A673 (cell line): ENCODE measurements around the gene SELENOI. TPM values are rescaled to one million over a fixed set of nuclear protein-coding genes. Genes with fewer than 3 reads are reported as not detected.
"Not testable (repeated sequence)": the region's sequence is repeated elsewhere in the genome, so short reads cannot be mapped to it uniquely, and the experiment has no call there.

Experiments
- BruUV-seq: library from RNA; stranded (reverse); fragments of 400-500 nt; replicated peaks from 2 replicates; lab custom pipeline; 2021; lab: Mats Ljungman, UMichigan
- CTCF ChIA-PET: fragments of 300-600 bp; sonication (Branson Sonifier 250); formaldehyde crosslinking; loops from one replicate; lab custom pipeline; 2022; ENCODE audit warnings: antibody characterized with exemption; lab: Charles Lee
- POLR2A ChIA-PET: fragments of 300-600 bp; sonication (Branson Sonifier 250); formaldehyde crosslinking; loops from one replicate; lab custom pipeline; 2022; ENCODE audit warnings: antibody characterized with exemption; ENCODE audit not compliant: low non-redundant PET; lab: Charles Lee
- DNase-seq: peaks from one replicate; pipeline ENCODE4 v3.0.0-alpha.2; 2015; ENCODE audit warnings: low spot score
- H3K27ac ChIP-seq: fragments of 200-600 bp; sonication (generic); 2 replicates; pipeline ENCODE4 v1.5.1; 2016; ENCODE audit warnings: mixed run types, low read depth, mild to moderate bottlenecking, mixed read lengths, antibody characterized with exemption, low read length; ENCODE audit not compliant: poor library complexity, severe bottlenecking
- H3K27me3 ChIP-seq: fragments of 200-600 bp; sonication (generic); replicated peaks from 2 replicates; pipeline ENCODE4 v1.6.1; 2017; ENCODE audit warnings: mixed run types, low read depth, mild to moderate bottlenecking, mixed read lengths, antibody characterized with exemption, low read length; ENCODE audit not compliant: insufficient read depth, poor library complexity
- H3K36me3 ChIP-seq: fragments of 200-600 bp; sonication (generic); 2 replicates; pipeline ENCODE4 v1.6.1; 2016; ENCODE audit warnings: mixed run types, mild to moderate bottlenecking, mixed read lengths, antibody characterized with exemption, low read length; ENCODE audit not compliant: insufficient read depth, poor library complexity, severe bottlenecking
- H3K4me1 ChIP-seq: fragments of 200-600 bp; sonication (generic); 2 replicates; pipeline ENCODE4 v1.6.1; 2017; ENCODE audit warnings: mixed run types, mild to moderate bottlenecking, mixed read lengths, antibody characterized with exemption, low read length; ENCODE audit not compliant: insufficient read depth, poor library complexity, severe bottlenecking
- H3K4me3 ChIP-seq: fragments of 200-600 bp; sonication (generic); 2 replicates; pipeline ENCODE4 v1.5.1; 2016; ENCODE audit warnings: low read depth, mixed run types, mild to moderate bottlenecking, mixed read lengths, low read length; ENCODE audit not compliant: poor library complexity, severe bottlenecking
- H3K9me3 ChIP-seq: fragments of 200-600 bp; sonication (generic); 2 replicates; pipeline ENCODE4 v1.6.1; 2016; ENCODE audit warnings: mixed run types, low read depth, mild to moderate bottlenecking, mixed read lengths, antibody characterized with exemption, low read length; ENCODE audit not compliant: poor library complexity, severe bottlenecking
- EZH2 ChIP-seq: fragments of 200-600 bp; sonication (generic); IDR thresholded peaks from 2 replicates; pipeline ENCODE4 v1.6.1; 2017; ENCODE audit warnings: borderline replicate concordance, low read depth, mild to moderate bottlenecking, mixed read lengths, antibody characterized with exemption, low read length; ENCODE audit not compliant: poor library complexity, severe bottlenecking
- intact Hi-C: fragments of 100-400 bp; cut with micrococcal nuclease; formaldehyde crosslinking; loops from one replicate; pipeline ENCODE4 v1.10.0; 2022; ENCODE audit not compliant: unreplicated experiment
- total RNA-seq: library from RNA; stranded (reverse); gene quantifications from 2 replicates; pipeline ENCODE4 v1.2.3, GENCODE V29; 2021
- TF ChIP-seq, protein P1 (sequence below): fragments of 300-800, 200-600 bp; sonication (generic); conservative IDR thresholded peaks from 2 replicates; pipeline ENCODE4 v1.5.1; 2017; ENCODE audit warnings: low read depth, mild to moderate bottlenecking, antibody characterized with exemption, low read length, moderate library complexity, mixed read lengths

The SELENOI gene
- total RNA-seq, 1 experiment from 2014 or later: 62.7 TPM

DNA sequence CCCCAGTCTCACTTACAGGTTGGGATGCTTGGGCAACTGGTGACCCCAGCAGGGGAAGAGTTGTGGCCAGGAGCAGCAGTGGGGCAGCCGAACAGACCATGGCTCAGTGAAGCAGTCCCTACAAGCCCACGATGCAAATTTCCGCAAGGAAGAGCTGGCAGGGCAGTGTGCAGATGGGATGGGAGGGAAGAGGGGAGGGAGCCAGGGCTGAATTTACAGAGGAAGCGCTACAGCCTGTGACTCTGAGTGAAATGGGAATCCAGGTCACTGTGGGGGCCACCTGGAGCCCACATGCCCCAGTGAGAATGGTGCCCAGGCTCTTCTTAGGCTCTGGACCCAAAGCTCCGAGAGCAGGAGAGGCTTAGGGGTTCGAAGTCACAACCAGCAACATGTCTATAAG lies 27.0 kb upstream of the SELENOI start:
- BruUV-seq: no TSS peak
- H3K36me3 ChIP-seq: no peaks in the 10 kb centered on the region
- H3K27ac ChIP-seq: no peak overlapping the region
- H3K4me1 ChIP-seq: peaks cover 5% of the 10 kb centered on the region
- ChIA-PET CTCF (no interaction called here), POLR2A (no interaction called here)
- TF ChIP-seq EZH2: no peak
- no peaks in the 10 kb centered on the region for H3K27me3 ChIP-seq
- peak; percentile 24 for DNase-seq
- H3K4me3 ChIP-seq: no peak overlapping the region
- intact Hi-C loops: no loop called here
- H3K9me3 ChIP-seq: no peaks in the 10 kb centered on the region

DNA sequence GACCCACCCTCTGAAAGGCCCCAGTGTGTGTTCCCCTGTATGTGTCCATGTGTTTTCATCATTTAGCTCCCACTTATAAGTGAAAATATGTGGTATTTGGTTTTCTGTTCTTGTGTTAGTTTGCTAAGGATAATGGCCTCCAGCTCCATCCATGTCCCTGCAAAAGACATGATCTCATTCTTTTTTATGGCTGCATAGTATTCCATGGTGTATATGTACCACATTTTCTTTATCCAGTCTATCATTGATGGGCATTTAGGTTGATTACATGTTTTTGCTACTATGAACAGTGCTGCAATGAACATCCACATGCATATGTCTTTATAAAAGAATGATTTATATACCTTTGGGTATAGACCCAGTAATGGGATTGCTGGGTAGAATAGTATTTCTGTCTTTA lies 21.5 kb upstream of the SELENOI start:
- H3K4me1 ChIP-seq, BruUV-seq, H3K27ac ChIP-seq, DNase-seq, H3K36me3 ChIP-seq, H3K4me3 ChIP-seq, POLR2A ChIA-PET, H3K9me3 ChIP-seq, H3K27me3 ChIP-seq, CTCF ChIA-PET, intact Hi-C loops: not testable (repeated sequence)

DNA sequence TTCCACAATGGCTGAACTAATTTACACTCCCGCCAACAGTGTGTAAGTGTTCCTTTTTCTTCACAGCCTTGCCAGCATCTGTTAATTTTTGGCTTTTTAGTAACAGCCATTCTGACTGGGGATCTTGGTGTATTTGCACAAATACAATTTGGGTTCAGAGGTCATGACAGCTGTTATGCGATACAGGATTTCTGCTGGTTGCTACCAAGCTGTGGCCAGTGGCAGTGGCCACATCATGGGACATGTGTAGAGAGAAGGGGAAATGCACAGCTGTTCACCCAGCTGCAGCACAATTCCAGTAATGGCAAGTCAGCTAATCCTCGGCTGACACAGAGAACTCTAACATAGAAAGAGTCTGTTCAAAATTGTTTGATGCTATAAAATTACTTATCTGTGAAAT lies 21.0 kb upstream of the SELENOI start:
- intact Hi-C loops: no loop called here
- POLR2A ChIA-PET: no interaction called here

DNA sequence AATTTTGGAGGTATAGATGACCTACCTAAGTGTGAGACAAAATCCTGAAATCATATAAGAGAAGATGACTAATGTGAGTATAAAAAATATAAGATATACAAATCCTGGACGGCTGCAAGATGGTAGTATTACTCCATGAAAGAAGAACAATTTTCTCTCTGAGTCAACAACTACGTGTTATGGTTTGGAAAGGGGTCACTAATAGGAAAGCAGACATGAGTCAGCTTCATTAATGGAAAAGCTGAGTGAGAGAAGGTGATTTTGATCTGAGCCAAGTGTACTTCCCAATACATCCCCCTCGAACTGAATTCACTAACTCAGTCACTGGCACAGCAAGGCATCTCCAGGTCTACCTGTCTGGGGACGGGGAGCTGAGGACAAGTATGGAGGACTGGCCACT lies 20.1 kb upstream of the SELENOI start:
- intact Hi-C loops: no loop called here
- CTCF ChIA-PET: no interaction called here
- BruUV-seq: no TSS peak
- Histone ChIP-seq H3K4me3 (no peak overlapping the region), H3K27me3 (no peaks in the 10 kb centered on the region), H3K36me3 (no peaks in the 10 kb centered on the region), H3K27ac (no peak overlapping the region), H3K9me3 (no peaks in the 10 kb centered on the region), H3K4me1 (peaks cover 4% of the 10 kb centered on the region)
- TF ChIP-seq, protein P1, sequence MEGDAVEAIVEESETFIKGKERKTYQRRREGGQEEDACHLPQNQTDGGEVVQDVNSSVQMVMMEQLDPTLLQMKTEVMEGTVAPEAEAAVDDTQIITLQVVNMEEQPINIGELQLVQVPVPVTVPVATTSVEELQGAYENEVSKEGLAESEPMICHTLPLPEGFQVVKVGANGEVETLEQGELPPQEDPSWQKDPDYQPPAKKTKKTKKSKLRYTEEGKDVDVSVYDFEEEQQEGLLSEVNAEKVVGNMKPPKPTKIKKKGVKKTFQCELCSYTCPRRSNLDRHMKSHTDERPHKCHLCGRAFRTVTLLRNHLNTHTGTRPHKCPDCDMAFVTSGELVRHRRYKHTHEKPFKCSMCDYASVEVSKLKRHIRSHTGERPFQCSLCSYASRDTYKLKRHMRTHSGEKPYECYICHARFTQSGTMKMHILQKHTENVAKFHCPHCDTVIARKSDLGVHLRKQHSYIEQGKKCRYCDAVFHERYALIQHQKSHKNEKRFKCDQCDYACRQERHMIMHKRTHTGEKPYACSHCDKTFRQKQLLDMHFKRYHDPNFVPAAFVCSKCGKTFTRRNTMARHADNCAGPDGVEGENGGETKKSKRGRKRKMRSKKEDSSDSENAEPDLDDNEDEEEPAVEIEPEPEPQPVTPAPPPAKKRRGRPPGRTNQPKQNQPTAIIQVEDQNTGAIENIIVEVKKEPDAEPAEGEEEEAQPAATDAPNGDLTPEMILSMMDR: no peak
- TF ChIP-seq EZH2: no peak
- no peak for DNase-seq
- POLR2A ChIA-PET: no interaction called here

More for the DNA sequence above, 21.0 kb upstream of the SELENOI start:
- no peak for DNase-seq
- CTCF ChIA-PET: no interaction called here
- Histone ChIP-seq H3K27me3 (no peaks in the 10 kb centered on the region), H3K36me3 (no peaks in the 10 kb centered on the region), H3K9me3 (no peaks in the 10 kb centered on the region), H3K4me1 (peaks cover 4% of the 10 kb centered on the region), H3K27ac (no peak overlapping the region), H3K4me3 (no peak overlapping the region)
- BruUV-seq: no TSS peak
- TF ChIP-seq, protein P1: no peak
- TF ChIP-seq EZH2: no peak
